AG08396 (cell line): ENCODE results near the gene RNF103.
A peak's percentile ranks its signal among the peaks of the same experiment; 100 is the strongest.

ENCODE experiments used
- DNase-seq: peaks from one replicate; pipeline ENCODE4 v3.0.0; 2012; ENCODE audit warnings: low spot score, mixed read lengths

The RNF103 gene

DNA sequence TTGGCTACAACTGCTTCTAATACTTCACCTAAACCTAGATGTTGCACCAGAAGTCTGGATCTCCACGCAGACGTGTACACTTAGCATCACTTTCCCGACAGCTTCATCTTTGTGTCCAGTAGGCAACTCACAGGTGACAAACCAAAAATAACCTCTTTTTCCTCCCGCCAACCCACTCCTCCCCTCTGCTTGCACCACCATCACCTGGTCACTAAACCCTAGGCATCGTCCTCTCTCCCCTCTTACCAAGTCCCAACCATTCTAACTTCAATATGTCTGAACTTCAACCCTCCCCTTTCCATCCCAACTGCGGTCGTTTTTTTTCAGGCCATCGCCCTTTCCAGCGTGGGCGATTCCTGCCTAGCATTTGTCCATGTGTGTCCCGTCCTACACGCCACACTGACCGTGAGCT lies 60.0 kb downstream of the RNF103 start:
- DNase-seq = no peak

DNA sequence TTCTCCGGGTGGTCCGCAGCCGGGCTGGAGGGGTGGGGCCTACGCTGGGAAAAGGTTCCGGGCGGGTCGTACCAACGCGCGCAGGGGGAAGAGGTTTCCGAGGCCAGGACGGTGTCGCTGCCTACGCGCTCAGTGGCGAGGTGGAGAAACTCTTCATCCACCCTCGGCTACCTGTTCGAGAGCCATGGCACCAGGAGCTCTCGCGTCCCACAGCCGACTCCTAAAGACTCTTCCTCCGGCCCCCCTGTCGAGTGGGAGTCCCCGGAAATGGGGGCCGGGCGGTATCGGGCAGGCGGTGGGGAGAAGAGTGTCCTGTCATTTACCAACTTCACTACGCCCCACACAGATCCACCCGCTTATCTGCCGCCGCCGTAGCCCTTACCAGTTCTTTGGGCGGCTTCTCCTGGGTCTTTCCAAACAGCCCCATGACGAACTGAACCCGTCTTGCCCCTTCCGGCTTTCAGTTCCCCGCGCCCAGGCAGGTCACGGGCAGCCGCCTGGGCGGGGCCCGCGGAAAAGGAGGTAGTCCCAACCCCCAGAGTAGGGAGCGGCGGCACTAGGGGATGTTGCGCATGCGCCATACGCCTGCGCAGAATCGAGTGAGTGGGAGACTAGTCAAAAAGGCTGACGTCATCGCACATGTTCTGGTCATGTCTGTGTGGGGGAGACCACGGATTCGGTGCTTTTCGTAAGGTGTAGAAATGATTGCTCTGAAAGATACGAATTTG lies 60.6 kb downstream of the RNF103 start, which contains the start of gene CHMP3:
Gene CHMP3, minus strand, starts transcription at position 522 of the 728 bp plus-strand sequence. Its CDS starts 95 bp downstream, at position 427.
- peak; percentile 99 for DNase-seq

DNA sequence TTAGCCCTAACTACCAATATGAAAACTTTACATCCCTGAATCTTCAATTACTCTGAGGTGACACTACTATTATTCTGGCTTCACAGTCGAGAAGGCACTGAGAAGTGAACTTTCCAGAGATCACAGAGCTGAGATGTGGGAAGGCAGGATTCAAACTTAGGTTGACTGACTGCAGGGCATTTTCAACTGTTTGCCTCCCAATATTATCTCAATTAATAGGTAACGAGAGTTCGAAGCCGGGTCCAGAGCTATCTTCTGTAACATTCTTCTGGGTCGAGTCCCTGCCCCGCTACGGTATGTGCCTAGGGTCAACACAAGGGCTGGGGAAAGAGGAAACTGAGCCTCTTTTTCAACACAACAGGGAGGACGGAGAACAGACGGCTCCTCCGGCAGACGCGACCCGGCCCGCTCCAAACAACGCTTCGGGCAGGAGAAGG lies 61.2 kb downstream of the RNF103 start:
- no peak for DNase-seq

DNA sequence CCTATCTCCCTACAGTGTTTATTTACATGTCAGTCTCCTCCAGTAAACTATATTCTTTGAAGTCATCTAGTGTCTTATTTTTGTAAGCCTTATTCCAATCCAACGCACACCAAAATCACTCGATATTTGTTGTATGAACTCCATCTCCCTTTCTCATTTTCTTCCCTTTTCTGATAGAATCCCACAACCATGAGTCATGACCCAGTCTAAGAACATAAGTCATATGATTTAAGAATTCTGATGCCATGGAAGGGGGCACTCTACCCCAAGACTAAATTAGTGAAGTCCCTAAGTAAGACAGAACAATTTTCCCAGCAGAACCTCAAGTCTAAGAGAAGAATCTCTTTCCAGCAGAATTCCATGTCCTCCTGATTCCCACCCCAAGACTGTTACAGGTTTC lies 65.8 kb downstream of the RNF103 start:
- DNase-seq = no peak

DNA sequence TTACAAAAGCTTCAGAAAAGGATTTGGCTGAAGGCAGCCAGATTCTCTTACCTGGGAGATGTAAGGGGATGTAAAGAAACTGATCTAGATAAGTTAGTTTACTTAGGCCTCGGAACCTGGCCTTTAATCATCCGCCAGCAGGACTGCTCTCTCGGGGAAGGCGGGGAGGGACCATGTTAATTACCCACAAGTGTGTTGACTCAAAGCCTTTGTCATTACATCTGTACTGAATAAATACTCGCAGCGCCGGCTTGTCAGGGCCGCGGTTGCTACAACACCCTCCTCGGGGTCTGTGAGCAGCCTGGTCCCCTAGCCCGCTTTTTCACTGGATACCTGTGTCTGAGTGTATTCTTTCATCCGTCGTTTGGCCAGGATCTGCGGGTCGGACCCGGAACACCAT lies 67.2 kb downstream of the RNF103 start:
- DNase-seq = no peak
